ENCODE data around the gene NYAP1. TPM values are rescaled to one million over a fixed set of nuclear protein-coding genes. Genes with fewer than 3 reads are reported as not detected.

Gene NYAP1
- total RNA-seq, 1 donor from 2014 or later = 0.55 TPM

GRCh38 chr7:100488333-100489095, 4.8 kb downstream of the NYAP1 start:
- no peaks in the 10 kb centered on the region for H3K27me3 ChIP-seq
- H3K27ac ChIP-seq = no peak overlapping the region
- H3K36me3 ChIP-seq = no peaks in the 10 kb centered on the region
- DNase-seq (no peak), ATAC-seq (no peak)
- H3K4me3 ChIP-seq = no peak overlapping the region
- no peaks in the 10 kb centered on the region for H3K9me3 ChIP-seq
- intact Hi-C loops (cut with DNase I) = no loop called here
- TF ChIP-seq, protein P1, sequence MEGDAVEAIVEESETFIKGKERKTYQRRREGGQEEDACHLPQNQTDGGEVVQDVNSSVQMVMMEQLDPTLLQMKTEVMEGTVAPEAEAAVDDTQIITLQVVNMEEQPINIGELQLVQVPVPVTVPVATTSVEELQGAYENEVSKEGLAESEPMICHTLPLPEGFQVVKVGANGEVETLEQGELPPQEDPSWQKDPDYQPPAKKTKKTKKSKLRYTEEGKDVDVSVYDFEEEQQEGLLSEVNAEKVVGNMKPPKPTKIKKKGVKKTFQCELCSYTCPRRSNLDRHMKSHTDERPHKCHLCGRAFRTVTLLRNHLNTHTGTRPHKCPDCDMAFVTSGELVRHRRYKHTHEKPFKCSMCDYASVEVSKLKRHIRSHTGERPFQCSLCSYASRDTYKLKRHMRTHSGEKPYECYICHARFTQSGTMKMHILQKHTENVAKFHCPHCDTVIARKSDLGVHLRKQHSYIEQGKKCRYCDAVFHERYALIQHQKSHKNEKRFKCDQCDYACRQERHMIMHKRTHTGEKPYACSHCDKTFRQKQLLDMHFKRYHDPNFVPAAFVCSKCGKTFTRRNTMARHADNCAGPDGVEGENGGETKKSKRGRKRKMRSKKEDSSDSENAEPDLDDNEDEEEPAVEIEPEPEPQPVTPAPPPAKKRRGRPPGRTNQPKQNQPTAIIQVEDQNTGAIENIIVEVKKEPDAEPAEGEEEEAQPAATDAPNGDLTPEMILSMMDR (IDR thresholded peaks at IDR 0.05) = no peak
- peaks cover 6% of the 10 kb centered on the region for H3K4me1 ChIP-seq

DNA sequence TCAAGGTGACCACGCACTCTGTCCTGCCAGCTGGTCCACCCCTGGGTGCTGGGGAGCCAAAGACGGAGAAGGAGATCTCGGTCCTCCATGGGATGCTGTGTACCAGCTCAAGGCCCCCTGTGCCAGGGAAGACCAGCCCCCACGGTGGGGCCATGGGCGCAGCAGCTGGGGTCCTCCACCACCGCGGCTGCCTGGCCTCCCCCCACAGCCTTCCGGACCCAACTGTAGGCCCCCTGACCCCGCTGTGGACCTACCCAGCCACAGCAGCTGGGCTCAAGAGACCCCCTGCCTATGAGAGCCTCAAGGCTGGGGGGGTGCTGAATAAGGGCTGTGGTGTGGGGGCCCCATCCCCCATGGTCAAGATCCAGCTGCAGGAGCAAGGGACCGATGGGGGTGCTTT, 5.4 kb downstream of the NYAP1 start:
- ATAC-seq (no peak), DNase-seq (no peak)
- TF ChIP-seq, protein P1 (IDR thresholded peaks at IDR 0.05) = no peak
- H3K9me3 ChIP-seq = no peaks in the 10 kb centered on the region
- no peaks in the 10 kb centered on the region for H3K27me3 ChIP-seq
- no peak overlapping the region for H3K27ac ChIP-seq
- H3K36me3 ChIP-seq = no peaks in the 10 kb centered on the region
- no peak overlapping the region for H3K4me3 ChIP-seq
- peaks cover 12% of the 10 kb centered on the region for H3K4me1 ChIP-seq
- intact Hi-C loops (cut with DNase I) = no loop called here

GRCh38 chr7:100489824-100490223, 6.1 kb downstream of the NYAP1 start:
- Histone ChIP-seq H3K36me3 (no peaks in the 10 kb centered on the region), H3K27me3 (no peaks in the 10 kb centered on the region), H3K4me1 (peaks cover 13% of the 10 kb centered on the region), H3K9me3 (no peaks in the 10 kb centered on the region), H3K27ac (no peak overlapping the region), H3K4me3 (no peak overlapping the region)
- TF ChIP-seq, protein P1 (IDR thresholded peaks at IDR 0.05) = no peak
- intact Hi-C loops (cut with DNase I) = no loop called here
- DNase-seq (no peak), ATAC-seq (no peak)

GRCh38 chr7:100490483-100491191, 6.9 kb downstream of the NYAP1 start:
- TF ChIP-seq, protein P1 (IDR thresholded peaks at IDR 0.05) = no peak
- H3K4me3 ChIP-seq = no peak overlapping the region
- H3K4me1 ChIP-seq = peaks cover 13% of the 10 kb centered on the region
- intact Hi-C loops (cut with DNase I) = no loop called here
- ATAC-seq (no peak), DNase-seq (no peak)
- no peaks in the 10 kb centered on the region for H3K9me3 ChIP-seq
- H3K27me3 ChIP-seq = no peaks in the 10 kb centered on the region
- no peak overlapping the region for H3K27ac ChIP-seq
- H3K36me3 ChIP-seq = no peaks in the 10 kb centered on the region

DNA sequence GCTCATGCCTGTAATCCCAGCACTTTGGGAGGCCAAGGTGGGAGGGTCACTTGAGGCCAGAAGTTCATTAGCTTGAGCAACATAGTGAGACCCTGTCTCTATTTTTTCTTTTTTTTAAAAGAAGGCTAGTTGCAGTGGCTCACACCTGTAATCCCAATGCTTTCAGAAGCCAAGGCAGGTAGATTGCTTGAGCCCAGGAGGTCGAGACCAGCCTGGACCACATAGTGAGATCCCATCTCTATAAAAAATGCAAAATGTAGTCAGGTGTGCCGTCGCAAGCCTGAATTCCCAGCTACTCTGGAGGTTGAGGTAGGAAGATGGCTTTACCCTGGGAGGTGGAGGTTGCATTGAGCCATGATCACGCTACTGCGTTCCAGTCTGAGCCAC, 7.5 kb downstream of the NYAP1 start:
- peaks cover 13% of the 10 kb centered on the region for H3K4me1 ChIP-seq
- intact Hi-C loops (cut with DNase I) = no loop called here
- no peak overlapping the region for H3K27ac ChIP-seq
- TF ChIP-seq, protein P1 (IDR thresholded peaks at IDR 0.05) = no peak
- H3K4me3 ChIP-seq = no peak overlapping the region
- no peaks in the 10 kb centered on the region for H3K27me3 ChIP-seq
- no peak for DNase-seq
- no peak for ATAC-seq
- no peaks in the 10 kb centered on the region for H3K36me3 ChIP-seq
- no peaks in the 10 kb centered on the region for H3K9me3 ChIP-seq
